IPS DF 4.7 (cell line): Measurements from ENCODE around the gene TBC1D8.
"Not testable (repeated sequence)": the region's sequence is repeated elsewhere in the genome, so short reads cannot be mapped to it uniquely, and the experiment has no call there.

ENCODE experiments used
- DNase-seq: peaks from one replicate; pipeline ENCODE4 v3.0.0-alpha.2; 2013; ENCODE audit warnings: low spot score; ENCODE audit errors: extremely low read depth

TBC1D8 gene

GRCh38 chr2:101064868-101065549 is 86.2 kb downstream of the TBC1D8 start:
- no peak for DNase-seq

GRCh38 chr2:101064505-101064867 is 86.7 kb downstream of the TBC1D8 start:
- no peak for DNase-seq

- DNase-seq = no peak
Observed at GRCh38 chr2:101064125-101064502, 87.1 kb downstream of the TBC1D8 start.

- DNase-seq = no peak
Observed at GRCh38 chr2:101063352-101064124, 87.6 kb downstream of the TBC1D8 start.

GRCh38 chr2:101058386-101058785 is 92.8 kb downstream of the TBC1D8 start:
- no peak for DNase-seq

- DNase-seq = no peak
Observed at GRCh38 chr2:101057051-101057933, 93.9 kb downstream of the TBC1D8 start.

- DNase-seq = no peak
Observed at GRCh38 chr2:101053117-101053516, 98.1 kb downstream of the TBC1D8 start.

GRCh38 chr2:101052147-101052546 is 99.0 kb downstream of the TBC1D8 start:
- DNase-seq = no peak

GRCh38 chr2:101050886-101051285 is 100.3 kb downstream of the TBC1D8 start:
- DNase-seq = not testable (repeated sequence)

GRCh38 chr2:101048756-101049155 is 102.4 kb downstream of the TBC1D8 start:
- no peak for DNase-seq

- DNase-seq = no peak
Observed at GRCh38 chr2:101047774-101048173, 103.4 kb downstream of the TBC1D8 start.

GRCh38 chr2:101047075-101047766 is 104.0 kb downstream of the TBC1D8 start:
- DNase-seq = no peak

GRCh38 chr2:101045330-101045729 is 105.9 kb downstream of the TBC1D8 start:
- no peak for DNase-seq

- DNase-seq = no peak
Observed at GRCh38 chr2:101041413-101041812, 109.8 kb downstream of the TBC1D8 start.

- no peak for DNase-seq
Observed at GRCh38 chr2:101040761-101041160, 110.4 kb downstream of the TBC1D8 start.

GRCh38 chr2:101040072-101040471 is 111.1 kb downstream of the TBC1D8 start:
- no peak for DNase-seq

- DNase-seq = no peak
Observed at GRCh38 chr2:101038455-101039255, 112.5 kb downstream of the TBC1D8 start.

GRCh38 chr2:101037161-101037755 is 113.9 kb downstream of the TBC1D8 start:
- no peak for DNase-seq

GRCh38 chr2:101036562-101036961 is 114.6 kb downstream of the TBC1D8 start:
- no peak for DNase-seq

- no peak for DNase-seq
Observed at GRCh38 chr2:101032084-101032776, 119.0 kb downstream of the TBC1D8 start.
